ENCODE results near the gene DNAJC5G. TPM values are rescaled to one million over a fixed set of nuclear protein-coding genes. Genes with fewer than 3 reads are reported as not detected.

Gene DNAJC5G
- total and polyA plus RNA-seq, 2 donors (not counting 1 experiment from before 2014, with no cell fraction given), result not detected

- H3K4me3 ChIP-seq (ENCODE audit: control extremely low read depth in 1 of 5, extremely low read depth in 1 of 5, insufficient read depth in 1 of 5, low read depth in 2 of 5, low read length in 4 of 5), result peak overlapping the region in 4 of 5 experiments; percentile 15 to 30 (median 22)
- H3K4me1 ChIP-seq (ENCODE audit: control insufficient read depth in 2 of 2, insufficient read depth in 2 of 2, low read length in 2 of 2), result peaks cover 14 to 22% of the 10 kb centered on the region in 2 donors
- no peak for ATAC-seq (ENCODE audit: low read depth)
- intact Hi-C loops (cut with micrococcal nuclease), result no loop called here
- no peaks in the 10 kb centered on the region for H3K9me3 Mint-ChIP-seq (ENCODE audit: insufficient read depth)
- DNase-seq, result no peak
- no peak for TF ChIP-seq EZH2 (IDR thresholded peaks at IDR 0.05; ENCODE audit: borderline replicate concordance, insufficient read depth, low read depth, low read length, poor library complexity, severe bottlenecking)
- TF ChIP-seq, protein P1, sequence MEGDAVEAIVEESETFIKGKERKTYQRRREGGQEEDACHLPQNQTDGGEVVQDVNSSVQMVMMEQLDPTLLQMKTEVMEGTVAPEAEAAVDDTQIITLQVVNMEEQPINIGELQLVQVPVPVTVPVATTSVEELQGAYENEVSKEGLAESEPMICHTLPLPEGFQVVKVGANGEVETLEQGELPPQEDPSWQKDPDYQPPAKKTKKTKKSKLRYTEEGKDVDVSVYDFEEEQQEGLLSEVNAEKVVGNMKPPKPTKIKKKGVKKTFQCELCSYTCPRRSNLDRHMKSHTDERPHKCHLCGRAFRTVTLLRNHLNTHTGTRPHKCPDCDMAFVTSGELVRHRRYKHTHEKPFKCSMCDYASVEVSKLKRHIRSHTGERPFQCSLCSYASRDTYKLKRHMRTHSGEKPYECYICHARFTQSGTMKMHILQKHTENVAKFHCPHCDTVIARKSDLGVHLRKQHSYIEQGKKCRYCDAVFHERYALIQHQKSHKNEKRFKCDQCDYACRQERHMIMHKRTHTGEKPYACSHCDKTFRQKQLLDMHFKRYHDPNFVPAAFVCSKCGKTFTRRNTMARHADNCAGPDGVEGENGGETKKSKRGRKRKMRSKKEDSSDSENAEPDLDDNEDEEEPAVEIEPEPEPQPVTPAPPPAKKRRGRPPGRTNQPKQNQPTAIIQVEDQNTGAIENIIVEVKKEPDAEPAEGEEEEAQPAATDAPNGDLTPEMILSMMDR (IDR thresholded peaks at IDR 0.05), result no peak
- peaks cover 0 to 7% (median 0%) of the 10 kb centered on the region in 3 donors for H3K9me3 ChIP-seq (ENCODE audit: control extremely low read depth in 1 of 3, control insufficient read depth in 2 of 3, insufficient read depth in 1 of 3, low read length in 2 of 3)
- peaks cover 0 to 29% (median 9%) of the 10 kb centered on the region in 4 experiments for H3K27me3 ChIP-seq (replicated peaks in 1 of 4; ENCODE audit: control extremely low read depth in 1 of 4, control insufficient read depth in 3 of 4, insufficient read depth in 4 of 4, low read length in 3 of 4)
- POLR2A ChIA-PET, result no interaction called here
- peaks cover 11% of the 10 kb centered on the region for H3K4me1 Mint-ChIP-seq
- CTCF ChIA-PET, result interaction anchor here (3.8 kb wide), 1 partner anchor 208 kb away, joined by 26 read pairs; no protein-coding TSS in a partner anchor
- peaks cover 0 to 6% of the 10 kb centered on the region in 2 experiments for H3K36me3 ChIP-seq (replicated peaks in 1 of 2; ENCODE audit: control extremely low read depth in 1 of 2, control insufficient read depth in 1 of 2, extremely low read depth in 1 of 2, insufficient read depth in 2 of 2, low read length in 1 of 2)
- no peak overlapping the region for H3K4me3 Mint-ChIP-seq
- no peak overlapping the region for H3K27ac Mint-ChIP-seq
- no peaks in the 10 kb centered on the region for H4K20me1 ChIP-seq (ENCODE audit: control insufficient read depth, insufficient read depth, low read length, poor library complexity, severe bottlenecking)
- peak overlapping the region; percentile 71 for H3K4me2 ChIP-seq (replicated peaks; ENCODE audit: low read depth, low read length, poor library complexity, severe bottlenecking)
- WGBS (ENCODE audit: insufficient coverage), result 45% methylated on average over 26 of the region's 26 CpGs
- H3K27ac ChIP-seq (ENCODE audit: low read length in 2 of 2), result no peak overlapping the region
- H3K9ac ChIP-seq (ENCODE audit: low read length), result peak overlapping the region; percentile 28
- H3K27me3 Mint-ChIP-seq, result peaks cover 21% of the 10 kb centered on the region
- H3K79me2 ChIP-seq (ENCODE audit: control insufficient read depth, insufficient read depth, low read length), result no peaks in the 10 kb centered on the region
- H2AFZ ChIP-seq (ENCODE audit: insufficient read depth, low read depth, low read length, poor library complexity, severe bottlenecking), result peak overlapping the region; percentile 56
Observed at GRCh38 chr2:27306136-27306535, 30.9 kb downstream of the DNAJC5G start.

DNA sequence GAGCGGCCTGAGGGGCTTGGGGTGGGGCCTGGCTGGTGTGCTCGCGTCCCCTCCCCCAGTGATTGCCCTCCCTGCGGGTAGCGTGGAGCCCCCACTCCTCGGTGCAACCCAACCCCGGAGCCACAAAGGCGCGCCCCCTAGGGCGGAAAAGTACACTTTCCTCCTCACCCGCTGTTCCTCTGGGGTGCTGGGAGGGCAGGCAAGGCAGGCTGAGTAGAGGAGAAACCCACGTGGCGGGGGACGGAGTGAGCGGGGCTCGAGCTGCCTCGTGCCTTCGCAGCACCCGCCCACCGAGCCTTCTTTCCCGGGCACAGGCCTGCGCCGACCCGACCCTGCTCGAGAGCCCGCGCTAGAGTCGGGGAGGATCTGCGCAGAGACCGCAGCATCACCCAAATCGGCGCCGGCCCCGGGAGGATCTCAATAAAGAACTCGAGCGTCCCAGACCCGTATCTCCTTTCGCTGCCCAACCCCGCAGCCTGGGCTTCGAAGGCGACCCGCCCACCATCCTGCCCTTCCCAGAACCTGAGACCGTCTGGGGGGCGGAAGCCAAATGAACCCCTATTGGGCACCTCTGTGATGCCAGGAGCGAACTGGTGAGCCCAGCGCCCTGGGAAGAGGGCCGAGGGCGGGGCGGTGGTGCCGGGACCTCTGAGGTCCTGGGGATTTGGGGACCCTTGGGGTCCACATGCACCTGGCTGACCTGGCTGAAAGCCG lies 31.5 kb downstream of the DNAJC5G start:
- Histone ChIP-seq H3K27me3 (replicated peaks in 1 of 4; ENCODE audit: control extremely low read depth in 1 of 4, control insufficient read depth in 3 of 4, insufficient read depth in 4 of 4, low read length in 3 of 4) (peaks cover 0 to 29% (median 9%) of the 10 kb centered on the region in 4 experiments), H3K4me1 (ENCODE audit: control insufficient read depth in 2 of 2, insufficient read depth in 2 of 2, low read length in 2 of 2) (peaks cover 14 to 22% of the 10 kb centered on the region in 2 donors), H2AFZ (ENCODE audit: insufficient read depth, low read depth, low read length, poor library complexity, severe bottlenecking) (peak overlapping the region; percentile 56), H3K36me3 (replicated peaks in 1 of 2; ENCODE audit: control extremely low read depth in 1 of 2, control insufficient read depth in 1 of 2, extremely low read depth in 1 of 2, insufficient read depth in 2 of 2, low read length in 1 of 2) (peaks cover 0 to 7% of the 10 kb centered on the region in 2 experiments), H3K79me2 (ENCODE audit: control insufficient read depth, insufficient read depth, low read length) (no peaks in the 10 kb centered on the region), H4K20me1 (ENCODE audit: control insufficient read depth, insufficient read depth, low read length, poor library complexity, severe bottlenecking) (no peaks in the 10 kb centered on the region), H3K9ac (ENCODE audit: low read length) (peak overlapping the region; percentile 28), H3K4me3 (ENCODE audit: control extremely low read depth in 1 of 5, extremely low read depth in 1 of 5, insufficient read depth in 1 of 5, low read depth in 2 of 5, low read length in 4 of 5) (peak overlapping the region in 4 of 5 experiments; percentile 15 to 30 (median 22)), H3K4me2 (replicated peaks; ENCODE audit: low read depth, low read length, poor library complexity, severe bottlenecking) (peak overlapping the region; percentile 71), H3K9me3 (ENCODE audit: control extremely low read depth in 1 of 3, control insufficient read depth in 2 of 3, insufficient read depth in 1 of 3, low read length in 2 of 3) (peaks cover 0 to 7% (median 0%) of the 10 kb centered on the region in 3 donors), H3K27ac (ENCODE audit: low read length in 2 of 2) (no peak overlapping the region)
- 4% methylated on average over 51 of the region's 51 CpGs for WGBS (ENCODE audit: insufficient coverage)
- CTCF ChIA-PET, result no interaction called here
- POLR2A ChIA-PET, result no interaction called here
- no peak overlapping the region for H3K27ac Mint-ChIP-seq
- H3K4me1 Mint-ChIP-seq, result peaks cover 11% of the 10 kb centered on the region
- peaks cover 21% of the 10 kb centered on the region for H3K27me3 Mint-ChIP-seq
- DNase-seq, result peak; percentile 50
- peak; percentile 25 for ATAC-seq (ENCODE audit: low read depth)
- H3K9me3 Mint-ChIP-seq (ENCODE audit: insufficient read depth), result no peaks in the 10 kb centered on the region
- TF ChIP-seq, protein P1 (IDR thresholded peaks at IDR 0.05), result no peak
- no peak for TF ChIP-seq EZH2 (IDR thresholded peaks at IDR 0.05; ENCODE audit: borderline replicate concordance, insufficient read depth, low read depth, low read length, poor library complexity, severe bottlenecking)
- intact Hi-C loops (cut with micrococcal nuclease), result no loop called here
- peak overlapping the region; percentile 64 for H3K4me3 Mint-ChIP-seq

All from B cell (primary cell).